HG03095 (cell line): ENCODE measurements around the gene UFSP2.

Experiments
- ATAC-seq: cut with Tn5 transposase; IDR thresholded peaks from one replicate; pipeline ENCODE4 v1.9.1; 2021; ENCODE audit warnings: moderate library complexity; ENCODE audit not compliant: unreplicated experiment

Gene UFSP2

GRCh38 chr4:185425647-185426352, at the start of gene UFSP2:
UFSP2 (minus strand) TSS chr4:185425964; CDS start chr4:185425868, 96 bp downstream.
- peak; percentile 94 for ATAC-seq

- no peak for ATAC-seq
These were observed 47.5 kb upstream of the UFSP2 start for GRCh38 chr4:185473247-185473646.

- no peak for ATAC-seq
These were observed 46.4 kb upstream of the UFSP2 start for GRCh38 chr4:185472103-185472542.

GRCh38 chr4:185471235-185472102, 45.7 kb upstream of the UFSP2 start, which contains the start of gene CCDC110:
CCDC110 (minus strand) TSS chr4:185471733; CDS start chr4:185471683, 50 bp downstream.
- ATAC-seq, result peak; percentile 89

GRCh38 chr4:185470501-185471195, 44.9 kb upstream of the UFSP2 start:
- ATAC-seq, result peak; percentile 1

- ATAC-seq, result no peak
These were observed 43.9 kb upstream of the UFSP2 start for GRCh38 chr4:185469580-185470154.

GRCh38 chr4:185468999-185469398, 43.2 kb upstream of the UFSP2 start:
- no peak for ATAC-seq

- ATAC-seq, result no peak
These were observed 42.2 kb upstream of the UFSP2 start for GRCh38 chr4:185467991-185468390.

GRCh38 chr4:185467101-185467500, 41.3 kb upstream of the UFSP2 start:
- ATAC-seq, result no peak

GRCh38 chr4:185465707-185466106, 39.9 kb upstream of the UFSP2 start:
- no peak for ATAC-seq

GRCh38 chr4:185464887-185465286, 39.1 kb upstream of the UFSP2 start:
- no peak for ATAC-seq

- ATAC-seq, result no peak
These were observed 38.4 kb upstream of the UFSP2 start for GRCh38 chr4:185464183-185464582.

GRCh38 chr4:185463541-185463940, 37.8 kb upstream of the UFSP2 start:
- no peak for ATAC-seq

- ATAC-seq, result no peak
These were observed 35.8 kb upstream of the UFSP2 start for GRCh38 chr4:185461565-185461964.

GRCh38 chr4:185457136-185457535, 31.4 kb upstream of the UFSP2 start:
- ATAC-seq, result no peak

GRCh38 chr4:185456131-185456530, 30.4 kb upstream of the UFSP2 start:
- no peak for ATAC-seq

- no peak for ATAC-seq
These were observed 19.4 kb upstream of the UFSP2 start for GRCh38 chr4:185445209-185445608.

- ATAC-seq, result no peak
These were observed 15.7 kb upstream of the UFSP2 start for GRCh38 chr4:185441479-185441878.

- ATAC-seq, result peak; percentile 85
These were observed 12.0 kb upstream of the UFSP2 start for GRCh38 chr4:185437809-185438208.

- no peak for ATAC-seq
These were observed 9.7 kb upstream of the UFSP2 start for GRCh38 chr4:185435466-185435865.

GRCh38 chr4:185429660-185430059, 3.9 kb upstream of the UFSP2 start:
- ATAC-seq, result no peak
